Stimulated activated CD4-positive, alpha-beta T cell treated with anti-CD3 and anti-CD28 coated beads, Interleukin-1b, Interleukin-23, amount 100 ng/mL, for 4 hours (primary cell): ENCODE data around the gene PEAR1.
A peak's percentile ranks its signal among the peaks of the same experiment; 100 is the strongest.

Experiments used
- DNase-seq, 2 donors: peaks; one replicate each; pipeline ENCODE4 v3.0.0-alpha.2; 2020; ENCODE audit warnings: low read depth in 2 of 2

PEAR1 gene

DNA sequence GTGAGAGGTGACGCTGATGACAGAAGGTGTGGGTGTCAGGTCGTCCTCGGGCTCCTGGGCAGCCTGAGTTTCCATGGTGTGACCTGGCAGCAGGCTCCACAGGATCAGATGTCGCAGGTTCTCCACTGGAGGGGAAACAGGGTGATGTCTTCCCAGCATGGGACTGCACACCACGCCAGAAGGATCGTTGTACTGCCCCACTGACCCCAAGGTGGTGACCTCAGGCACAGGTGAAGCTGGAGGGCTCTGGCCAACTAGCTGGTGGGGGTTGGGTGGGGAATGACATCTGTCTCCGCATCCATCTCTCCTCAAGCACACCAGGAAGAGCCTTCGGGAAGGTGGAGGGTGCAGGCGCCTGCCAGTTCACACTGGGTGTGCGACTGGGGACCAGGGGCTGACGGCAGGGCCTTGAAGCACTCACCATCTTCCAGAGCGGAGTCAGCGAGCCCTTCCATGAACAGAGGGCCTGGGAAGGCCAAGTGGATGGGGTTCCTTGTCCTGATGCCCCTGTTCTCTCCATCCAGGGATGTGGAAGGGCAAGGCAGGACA is 46.3 kb downstream of the PEAR1 start:
- DNase-seq: no peak

DNA sequence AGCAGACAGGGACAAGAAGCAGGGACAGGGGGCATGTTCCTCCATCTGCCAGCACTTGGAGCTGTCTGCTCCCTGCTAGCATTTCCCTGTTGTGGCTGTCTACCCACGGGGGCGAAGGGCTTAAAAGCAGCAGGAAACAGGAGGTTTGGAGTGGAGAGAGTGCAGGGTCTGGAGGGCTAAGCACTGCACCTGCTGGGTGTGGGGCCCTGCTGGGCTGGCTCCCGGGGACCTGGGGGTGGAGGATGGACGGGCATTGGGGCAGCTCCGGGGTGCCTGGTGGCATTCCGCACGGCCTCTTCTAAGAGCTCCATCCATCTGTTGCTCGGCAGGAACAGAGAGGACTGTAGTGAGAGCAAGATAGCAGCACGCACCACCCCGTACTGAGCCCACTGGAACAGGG is 48.2 kb downstream of the PEAR1 start:
- no peak for DNase-seq

DNA sequence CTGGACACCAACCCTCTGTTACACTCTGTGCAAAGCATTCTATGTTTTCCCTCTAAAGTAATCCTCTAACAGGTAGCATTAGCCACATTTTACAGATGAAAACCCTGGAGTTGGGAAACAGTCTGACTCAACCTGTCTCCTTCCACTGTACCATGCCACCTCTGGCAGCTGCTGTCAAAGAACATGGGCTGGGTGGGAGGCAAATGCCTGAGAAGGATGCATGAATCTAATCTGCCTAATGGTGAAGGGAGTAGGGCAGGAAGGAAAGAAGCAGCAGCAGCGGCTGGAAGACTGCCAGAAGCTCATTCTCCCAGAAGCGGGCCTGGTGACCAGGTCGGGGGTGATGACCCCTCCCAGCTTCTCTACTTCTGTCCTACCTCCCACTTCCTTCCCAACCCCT is 48.7 kb downstream of the PEAR1 start:
- DNase-seq: no peak

DNA sequence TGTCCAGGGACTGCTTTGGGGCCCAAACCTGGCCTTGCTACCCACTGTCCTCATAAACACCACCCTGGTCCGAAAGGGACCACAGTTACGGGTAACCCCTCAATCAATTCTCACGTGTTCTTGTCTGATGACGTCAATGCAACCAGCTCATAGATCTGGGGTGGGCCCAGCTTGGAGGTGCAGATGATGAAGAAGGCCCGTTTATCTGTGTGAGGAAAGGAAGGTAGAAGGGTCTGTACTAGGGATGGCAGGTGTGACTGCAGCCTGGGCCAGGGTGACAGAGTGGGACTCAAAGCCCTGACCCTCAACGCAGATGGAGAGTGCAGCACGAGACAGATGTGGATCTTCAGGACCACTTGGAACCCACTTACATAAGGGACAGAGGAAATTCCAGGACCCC is 49.1 kb downstream of the PEAR1 start:
- no peak for DNase-seq

DNA sequence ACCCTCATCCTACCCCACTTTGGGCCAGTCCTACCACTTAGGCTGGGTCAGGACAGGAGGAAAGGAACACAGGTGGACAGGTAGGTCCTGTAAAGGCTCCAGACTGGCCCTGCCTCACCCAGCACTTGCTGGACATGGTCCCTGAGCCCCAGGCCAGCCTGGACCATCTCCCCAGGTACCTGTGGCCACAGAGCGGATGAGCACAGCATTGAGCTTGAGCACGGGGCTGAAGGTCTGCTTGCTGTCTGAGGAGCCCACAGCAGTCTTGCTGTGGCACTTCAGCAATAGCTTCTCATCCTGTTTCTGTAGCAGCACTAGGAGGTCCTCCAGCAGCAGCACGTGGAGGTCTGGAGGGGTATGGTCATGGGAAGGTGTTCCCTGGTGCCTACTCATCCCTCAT is 50.2 kb downstream of the PEAR1 start:
- no peak for DNase-seq

DNA sequence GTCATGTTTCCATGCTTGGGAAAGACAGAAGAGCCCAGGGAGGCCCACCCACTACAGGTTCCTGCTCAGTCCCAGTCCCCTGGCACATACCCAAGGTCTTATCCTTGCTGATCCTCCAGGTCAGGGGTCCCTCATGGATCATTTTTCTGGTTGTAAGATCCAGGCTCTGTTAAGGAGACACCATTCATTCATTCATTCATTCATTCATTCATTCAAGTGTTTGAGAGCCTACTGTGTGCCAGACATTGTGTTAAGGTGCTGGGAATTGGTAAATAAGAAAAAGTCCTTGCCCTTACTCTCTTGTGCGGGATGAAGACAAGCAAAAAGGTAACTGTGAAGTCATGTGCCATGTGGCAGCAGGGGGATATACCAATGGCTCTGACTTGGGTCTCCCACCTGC is 50.8 kb downstream of the PEAR1 start:
- no peak for DNase-seq

DNA sequence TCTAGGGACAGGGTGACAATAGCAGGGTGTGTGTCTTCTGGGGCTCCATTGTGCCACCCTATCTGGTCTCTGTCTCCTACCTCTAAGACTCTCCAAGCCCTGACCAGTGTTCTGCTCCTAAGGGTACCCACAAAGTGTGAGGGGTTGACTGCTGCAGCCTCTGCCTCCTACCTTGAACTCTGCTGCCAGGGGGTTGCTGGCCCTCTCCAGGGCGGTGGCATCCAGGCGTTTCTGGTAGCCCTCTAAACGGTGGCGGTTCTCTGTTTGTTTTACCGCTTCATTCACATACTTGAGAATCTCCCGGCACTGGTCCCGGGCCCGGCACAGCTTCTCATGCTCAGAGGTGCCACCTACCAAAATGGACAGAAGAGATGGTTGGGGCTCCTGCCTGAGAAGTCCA is 51.3 kb downstream of the PEAR1 start:
- DNase-seq: no peak

DNA sequence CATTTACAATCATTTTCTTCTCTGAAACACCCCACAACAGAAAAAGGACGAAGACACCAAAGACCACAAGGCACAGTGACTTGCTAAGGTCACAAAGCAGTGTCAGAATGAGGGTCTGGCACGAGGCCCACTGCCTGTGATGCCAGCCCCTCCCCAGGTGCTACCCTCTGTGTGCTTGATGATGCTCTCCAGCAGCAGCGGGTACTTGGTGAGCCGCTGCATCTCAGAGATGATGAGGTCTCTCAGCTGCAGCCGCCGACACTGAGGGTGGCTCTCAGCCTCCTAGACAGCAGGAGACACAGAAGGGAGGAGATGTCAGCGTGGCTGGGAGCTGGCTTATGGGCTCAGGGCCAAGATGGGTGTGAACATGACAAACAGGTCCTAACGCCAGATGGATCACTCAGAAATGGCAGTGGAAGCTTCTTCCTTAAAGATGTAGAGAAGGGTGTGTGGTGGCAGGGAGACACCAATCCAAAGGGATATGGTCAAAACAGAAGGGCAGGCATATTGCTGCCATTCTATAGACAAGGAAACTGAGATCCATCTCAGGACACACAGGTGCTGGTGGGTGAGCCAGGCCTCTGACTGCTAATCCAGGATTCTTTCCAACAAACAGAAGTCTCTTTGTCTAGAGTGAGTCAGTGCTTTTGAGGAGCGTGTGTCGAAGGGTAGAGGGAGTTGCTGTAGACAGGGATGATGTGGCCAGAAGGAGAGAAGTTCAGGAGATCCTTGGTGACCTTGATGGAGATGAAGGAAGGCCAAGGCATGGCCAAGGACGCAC is 52.6 kb downstream of the PEAR1 start:
- no peak for DNase-seq

DNA sequence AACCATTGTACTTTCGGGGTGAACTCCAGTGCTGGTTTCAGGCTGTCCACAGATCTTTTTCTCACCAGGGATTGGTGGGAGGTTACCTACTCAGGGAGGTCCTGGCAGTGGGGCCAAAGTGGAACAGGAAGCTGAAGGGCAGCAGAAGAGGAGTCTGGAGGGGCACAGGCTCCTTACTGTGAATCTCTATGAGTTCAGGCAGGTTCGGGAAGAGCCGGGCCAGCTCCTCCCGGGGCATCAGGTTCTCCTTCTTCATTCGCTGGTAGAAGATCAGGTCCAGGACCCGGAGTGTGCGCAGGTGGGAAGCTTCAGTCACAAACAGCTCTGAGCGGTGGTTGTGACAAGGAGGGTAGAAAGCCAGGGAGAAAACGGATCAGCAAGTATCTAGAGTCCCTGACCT is 53.6 kb downstream of the PEAR1 start:
- no peak for DNase-seq

DNA sequence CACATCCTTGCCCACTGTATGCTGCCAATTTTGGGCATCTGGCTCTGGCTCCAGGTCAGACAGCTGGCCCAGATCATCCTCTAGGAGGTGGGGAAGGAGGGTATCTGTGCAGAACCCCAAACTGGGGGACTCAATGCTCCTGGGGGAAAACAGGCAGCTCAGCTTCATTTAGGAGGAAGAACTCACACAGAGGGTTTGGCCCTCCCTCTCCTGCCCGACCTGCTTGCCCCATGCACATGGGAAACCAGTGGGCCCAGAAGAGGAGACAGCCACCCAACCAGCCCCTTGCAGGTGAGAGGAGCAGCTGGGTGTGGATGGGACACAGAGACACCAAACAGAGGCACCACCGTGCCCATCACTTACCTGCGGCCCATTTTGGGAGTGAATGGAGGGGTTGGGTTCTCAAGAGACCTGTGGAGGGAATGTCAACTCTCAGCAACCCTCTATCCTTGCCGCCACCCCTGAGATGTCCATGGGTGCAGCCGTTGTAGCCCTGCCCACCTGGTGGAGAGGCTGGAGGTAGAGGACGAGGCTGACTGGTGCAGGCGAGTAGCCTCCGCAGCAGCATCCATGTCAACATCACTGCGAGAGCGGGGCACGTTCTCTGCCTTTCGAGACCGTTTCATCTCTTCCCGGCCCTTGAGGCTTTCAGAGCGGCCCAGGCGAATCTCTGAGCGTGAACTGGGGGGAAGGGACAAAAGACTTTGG is 54.5 kb downstream of the PEAR1 start:
- DNase-seq: no peak

DNA sequence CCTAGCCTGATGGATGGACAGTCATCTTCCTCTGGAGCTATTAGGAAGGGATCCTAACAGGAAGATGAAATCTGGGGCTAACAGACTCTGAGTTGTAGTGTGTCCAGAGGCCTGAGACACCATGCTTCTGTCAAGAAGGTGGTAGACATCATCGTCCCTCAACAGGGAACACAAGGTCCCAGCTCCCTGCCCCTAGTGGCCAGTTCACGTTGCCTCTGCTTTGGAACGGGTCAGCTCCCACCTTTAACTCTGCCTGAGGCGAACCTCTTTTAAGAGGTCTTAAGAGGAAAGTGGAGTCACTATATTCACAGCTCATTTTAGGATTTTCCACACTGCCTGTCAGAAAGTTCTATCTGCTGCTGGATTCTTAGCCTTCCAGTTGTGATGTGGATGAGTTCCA is 55.2 kb downstream of the PEAR1 start:
- no peak for DNase-seq

DNA sequence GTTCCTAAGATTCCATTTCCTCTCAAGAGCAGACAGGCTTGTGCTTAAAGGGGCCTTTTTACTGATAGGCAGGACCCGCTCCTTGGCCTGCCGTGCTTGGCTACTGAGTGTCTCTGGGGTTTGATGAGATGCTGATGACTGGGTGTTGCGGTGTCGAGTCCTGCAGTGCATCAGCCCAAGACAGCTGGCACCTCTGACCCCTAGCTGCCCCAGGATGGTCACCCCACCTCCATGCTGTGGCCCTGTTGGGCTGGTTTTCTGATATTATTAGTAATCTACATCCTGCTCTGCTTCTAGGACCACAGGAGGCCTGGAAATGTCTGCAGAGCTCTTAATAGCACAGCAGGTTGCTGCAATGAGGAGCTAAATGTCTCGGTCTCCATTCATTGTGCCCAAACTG is 55.6 kb downstream of the PEAR1 start:
- no peak for DNase-seq

DNA sequence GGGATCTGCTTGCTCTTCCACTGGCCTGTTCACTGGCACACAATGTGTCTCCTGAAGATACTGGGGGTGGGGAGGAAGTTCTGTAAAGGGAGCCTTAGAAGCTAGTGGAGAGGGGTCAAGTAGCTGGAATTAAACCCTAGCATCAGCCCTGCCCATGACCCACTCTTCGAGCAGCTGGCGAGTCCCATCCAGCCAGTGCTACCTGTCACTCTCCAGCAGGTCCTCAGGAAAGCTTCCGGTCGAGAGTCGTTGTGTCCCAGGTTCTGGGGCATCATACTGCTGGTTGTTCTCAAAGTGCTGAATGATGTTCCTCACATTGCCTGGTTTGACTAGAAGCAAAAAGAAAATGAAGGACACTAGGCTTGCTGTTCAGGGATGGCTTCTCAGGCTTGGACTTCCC is 57.9 kb downstream of the PEAR1 start:
- DNase-seq: no peak

DNA sequence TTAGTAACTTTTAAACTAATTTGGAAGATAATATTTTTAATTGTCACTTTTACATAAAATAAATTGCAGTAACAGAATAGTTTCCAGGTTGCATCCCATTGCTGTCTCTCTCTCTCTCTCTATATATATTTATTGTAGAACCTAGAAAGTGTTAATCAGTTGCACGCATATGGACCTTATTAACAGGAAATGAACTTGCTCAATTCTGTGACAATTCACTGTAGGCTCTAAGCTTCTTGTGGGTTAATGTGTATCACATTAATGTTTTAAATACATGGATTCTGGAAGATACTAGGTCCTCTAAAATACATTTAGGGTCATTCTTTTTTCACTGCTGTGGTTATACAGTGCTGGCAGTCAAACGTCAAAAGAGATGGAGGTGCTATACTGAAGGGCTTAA is 60.1 kb downstream of the PEAR1 start:
- DNase-seq: no peak

DNA sequence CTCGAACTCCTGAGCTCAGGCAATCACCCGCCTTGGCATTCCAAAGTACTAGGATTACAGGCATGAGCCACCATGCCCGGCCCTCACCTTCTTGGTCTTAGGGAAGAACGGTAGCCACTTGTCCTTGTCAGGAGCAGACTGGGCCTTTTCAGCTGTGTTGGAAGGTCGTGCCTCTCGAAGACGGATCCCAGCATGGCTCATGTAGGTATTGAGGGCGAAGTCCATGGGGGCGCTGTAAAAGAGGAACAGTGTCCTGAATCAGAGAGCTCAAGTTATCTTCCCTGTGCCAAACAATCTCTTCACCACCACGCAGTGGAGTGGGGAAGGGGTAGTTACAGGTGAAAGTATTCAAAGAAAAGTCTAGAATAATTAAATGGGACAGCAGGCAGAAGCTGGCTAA is 62.8 kb downstream of the PEAR1 start:
- no peak for DNase-seq

DNA sequence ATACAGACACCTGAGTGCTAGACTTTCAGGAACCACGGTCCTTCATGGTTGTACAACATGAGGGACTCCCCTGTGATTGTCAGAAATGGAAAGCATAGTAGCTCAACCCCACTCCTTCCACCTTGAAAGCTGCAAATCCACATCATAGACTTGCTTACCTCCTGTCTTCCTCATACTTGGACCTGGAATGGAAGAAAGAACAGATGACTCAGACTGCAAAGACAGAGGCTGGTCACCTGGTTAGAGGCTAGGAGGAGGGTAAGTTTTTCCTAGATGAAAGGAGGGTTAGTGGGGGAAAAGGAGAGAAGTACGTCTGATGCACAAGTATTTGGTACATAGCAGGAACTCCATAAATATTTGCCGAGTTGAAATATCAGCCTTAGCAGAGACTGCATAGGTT is 64.1 kb downstream of the PEAR1 start:
- DNase-seq: no peak

DNA sequence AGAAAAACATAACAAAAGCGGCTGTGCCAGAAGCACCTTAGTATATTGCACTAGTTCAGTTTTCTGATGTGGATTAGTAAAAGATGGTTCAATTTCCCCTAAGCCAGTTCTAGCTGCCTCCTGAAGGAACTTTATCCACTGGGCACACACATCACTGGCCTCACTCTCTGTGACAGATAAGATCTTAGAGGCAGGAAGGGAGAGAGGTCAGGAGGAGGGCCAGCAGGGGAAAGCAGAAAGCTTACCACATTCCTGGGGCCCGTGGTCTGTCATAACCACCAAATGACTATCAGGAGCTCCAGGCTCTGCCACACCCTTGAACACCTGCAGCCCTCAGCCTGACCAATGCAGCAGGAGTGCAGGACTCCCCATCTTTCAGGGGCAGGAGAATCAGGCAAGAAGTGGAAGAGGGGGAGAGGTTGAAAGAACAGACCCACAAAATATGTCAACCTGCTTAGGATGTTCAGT is 64.8 kb downstream of the PEAR1 start:
- no peak for DNase-seq

DNA sequence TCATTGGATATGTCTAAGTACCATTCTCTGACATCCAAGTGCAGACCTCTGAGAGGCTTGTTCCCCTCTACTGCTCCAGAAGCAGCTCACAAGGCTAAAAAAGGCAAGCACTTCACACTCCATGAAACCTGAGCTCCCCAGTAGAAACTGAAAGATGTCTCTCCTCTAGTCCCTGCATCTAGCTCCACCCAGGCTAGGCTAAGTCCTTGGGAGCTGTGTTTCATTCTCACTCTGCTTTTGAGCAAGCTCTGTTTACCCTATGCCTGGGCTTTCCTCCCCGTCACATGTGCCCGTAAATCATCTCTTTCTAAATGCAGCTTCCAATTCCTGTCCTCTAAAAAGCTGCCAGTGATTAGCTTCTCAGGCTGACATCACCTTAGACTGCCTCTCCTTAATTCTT is 65.9 kb downstream of the PEAR1 start:
- DNase-seq: no peak

DNA sequence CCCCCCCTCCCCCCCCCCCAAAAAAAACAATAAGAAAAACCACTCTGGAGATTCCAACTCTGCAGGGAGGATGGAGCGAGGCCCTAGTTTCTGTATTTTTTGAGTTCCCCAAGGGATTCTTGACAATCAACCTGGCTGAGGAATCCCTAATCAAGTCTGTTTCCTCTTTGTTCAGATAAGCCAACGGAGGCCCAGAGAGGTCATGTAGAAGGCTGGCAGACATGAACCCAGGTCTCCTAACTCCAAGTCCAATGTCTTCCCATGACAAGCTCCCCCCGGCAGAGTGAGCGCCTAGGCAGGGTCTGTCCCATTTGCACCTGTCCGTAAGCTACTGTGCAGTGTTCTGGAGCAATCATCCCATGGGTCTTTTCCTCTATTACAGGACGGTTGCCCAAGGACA is 66.4 kb downstream of the PEAR1 start:
- DNase-seq: no peak

DNA sequence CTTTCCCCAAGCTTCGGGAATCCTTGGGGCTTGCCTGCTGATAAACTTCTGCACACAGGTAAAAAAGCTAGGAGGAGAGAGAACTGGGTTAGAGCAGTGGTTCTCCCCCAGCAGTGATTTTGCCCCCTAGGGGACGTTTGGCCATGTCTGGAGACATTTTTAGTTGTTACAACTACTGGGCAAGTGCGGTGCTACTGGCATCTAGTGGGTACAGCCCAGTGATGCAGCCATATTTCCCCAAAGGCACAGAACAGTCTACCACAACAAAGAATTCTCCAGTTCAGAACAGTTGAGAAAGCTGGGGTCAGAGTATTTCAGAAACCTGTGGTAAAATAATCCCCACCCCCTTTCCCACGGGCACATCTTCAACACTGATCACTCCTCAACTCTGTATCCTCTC is 68.2 kb downstream of the PEAR1 start:
- no peak for DNase-seq

DNA sequence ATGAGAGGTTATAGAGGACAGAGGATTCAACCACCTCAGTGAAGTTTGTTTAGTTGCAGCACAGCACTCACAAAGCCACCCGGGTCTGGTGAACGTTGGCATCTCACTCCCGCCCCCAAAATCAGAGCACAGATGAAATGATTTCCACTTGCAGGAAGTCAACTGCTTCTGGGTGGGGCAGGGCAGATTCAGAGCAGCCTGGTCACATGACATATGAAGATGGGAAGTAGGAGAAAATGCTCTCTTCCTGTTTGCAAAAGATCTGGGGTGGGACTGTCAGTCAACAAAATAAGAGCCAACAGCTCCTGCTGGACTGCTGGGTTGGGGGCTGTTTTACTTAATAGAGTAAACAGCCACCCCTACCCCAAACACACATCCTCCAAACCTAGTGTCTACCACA is 70.1 kb downstream of the PEAR1 start:
- DNase-seq: peak; percentile 3 to 7

DNA sequence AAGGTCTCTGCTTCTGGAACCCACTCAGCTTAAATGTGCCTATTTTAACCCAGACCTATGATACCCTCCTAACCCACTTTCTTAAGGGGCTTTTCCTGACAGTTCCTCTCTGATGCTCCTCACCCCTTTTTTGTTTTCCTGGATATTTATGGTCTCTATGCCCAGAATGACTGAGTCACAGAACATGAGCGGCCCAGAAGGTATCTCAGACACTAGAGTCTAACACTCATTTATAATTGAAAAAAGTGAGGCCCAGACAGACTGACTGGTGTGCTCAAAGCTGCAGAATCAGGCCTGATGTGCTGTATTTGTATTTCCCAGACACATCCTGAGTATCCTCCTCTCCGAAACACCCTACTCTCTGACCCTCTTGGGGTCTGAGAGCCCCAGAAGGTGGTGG is 70.9 kb downstream of the PEAR1 start:
- DNase-seq: no peak
